ENCODE data around the gene POFUT2. TPM values are rescaled to one million over a fixed set of nuclear protein-coding genes. Genes with fewer than 3 reads are reported as not detected.

Gene POFUT2
- total and polyA plus RNA-seq, 9 donors: 25.7 to 52.9 (median 40.1) TPM

GRCh38 chr21:45262041-45262581 is 25.6 kb downstream of the POFUT2 start:
- 86 to 92% (median 87%) methylated on average over 7 of the region's 7 CpGs for WGBS, 3 donors
- H3K4me1 ChIP-seq (ENCODE audit: insufficient read depth): peaks cover 6% of the 10 kb centered on the region

GRCh38 chr21:45261093-45261492 is 26.6 kb downstream of the POFUT2 start:
- DNase-seq: peak in 1 of 5 donors; percentile 28
- peaks cover 6% of the 10 kb centered on the region for H3K4me1 ChIP-seq (ENCODE audit: insufficient read depth)
- no peak overlapping the region for H3K27ac ChIP-seq
- no peaks in the 10 kb centered on the region for H3K36me3 ChIP-seq
- no peak for TF ChIP-seq EP300 (IDR thresholded peaks at IDR 0.05)
- no peak for TF ChIP-seq POLR2A (IDR thresholded peaks at IDR 0.05)
- TF ChIP-seq, protein P1, sequence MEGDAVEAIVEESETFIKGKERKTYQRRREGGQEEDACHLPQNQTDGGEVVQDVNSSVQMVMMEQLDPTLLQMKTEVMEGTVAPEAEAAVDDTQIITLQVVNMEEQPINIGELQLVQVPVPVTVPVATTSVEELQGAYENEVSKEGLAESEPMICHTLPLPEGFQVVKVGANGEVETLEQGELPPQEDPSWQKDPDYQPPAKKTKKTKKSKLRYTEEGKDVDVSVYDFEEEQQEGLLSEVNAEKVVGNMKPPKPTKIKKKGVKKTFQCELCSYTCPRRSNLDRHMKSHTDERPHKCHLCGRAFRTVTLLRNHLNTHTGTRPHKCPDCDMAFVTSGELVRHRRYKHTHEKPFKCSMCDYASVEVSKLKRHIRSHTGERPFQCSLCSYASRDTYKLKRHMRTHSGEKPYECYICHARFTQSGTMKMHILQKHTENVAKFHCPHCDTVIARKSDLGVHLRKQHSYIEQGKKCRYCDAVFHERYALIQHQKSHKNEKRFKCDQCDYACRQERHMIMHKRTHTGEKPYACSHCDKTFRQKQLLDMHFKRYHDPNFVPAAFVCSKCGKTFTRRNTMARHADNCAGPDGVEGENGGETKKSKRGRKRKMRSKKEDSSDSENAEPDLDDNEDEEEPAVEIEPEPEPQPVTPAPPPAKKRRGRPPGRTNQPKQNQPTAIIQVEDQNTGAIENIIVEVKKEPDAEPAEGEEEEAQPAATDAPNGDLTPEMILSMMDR (IDR thresholded peaks at IDR 0.05): no peak
- H3K9me3 ChIP-seq: no peaks in the 10 kb centered on the region
- no peak overlapping the region for H3K4me3 ChIP-seq
- no peaks in the 10 kb centered on the region for H3K27me3 ChIP-seq
- 88 to 93% (median 88%) methylated on average over 10 of the region's 10 CpGs for WGBS, 3 donors
- intact Hi-C loops (cut with DNase I): loop anchor here in 1 of 4 donors (10.0 kb wide), 1 partner anchor 926 kb away; the partner anchor contains the start of gene CFAP410

More at GRCh38 chr21:45262041-45262581, 25.6 kb downstream of the POFUT2 start:
- intact Hi-C loops (cut with DNase I): loop anchor here in 1 of 4 donors (10.0 kb wide), 1 partner anchor 927 kb away; the partner anchor contains the start of gene CFAP410
- Histone ChIP-seq H3K4me3 (no peak overlapping the region), H3K9me3 (no peaks in the 10 kb centered on the region), H3K27ac (no peak overlapping the region), H3K27me3 (no peaks in the 10 kb centered on the region), H3K36me3 (no peaks in the 10 kb centered on the region)
- TF ChIP-seq POLR2A (IDR thresholded peaks at IDR 0.05): no peak
- TF ChIP-seq, protein P1 (IDR thresholded peaks at IDR 0.05): no peak
- DNase-seq: peak in 2 of 5 donors; percentile 13 to 21

GRCh38 chr21:45260191-45260825 is 27.4 kb downstream of the POFUT2 start:
- 50 to 62% (median 60%) methylated on average over 5 of the region's 5 CpGs for WGBS, 3 donors
- Histone ChIP-seq H3K4me3 (no peak overlapping the region), H3K27ac (no peak overlapping the region), H3K9me3 (no peaks in the 10 kb centered on the region), H3K27me3 (no peaks in the 10 kb centered on the region), H3K36me3 (no peaks in the 10 kb centered on the region), H3K4me1 (ENCODE audit: insufficient read depth) (peaks cover 6% of the 10 kb centered on the region)
- TF ChIP-seq, protein P1 (IDR thresholded peaks at IDR 0.05): no peak
- TF ChIP-seq EP300 (IDR thresholded peaks at IDR 0.05) (no peak), POLR2A (IDR thresholded peaks at IDR 0.05) (no peak)
- intact Hi-C loops (cut with DNase I): loop anchor here in 1 of 4 donors (10.0 kb wide), 1 partner anchor 926 kb away; the partner anchor contains the start of gene CFAP410
- no peak for DNase-seq

- DNase-seq: peak in 2 of 5 donors; percentile 17 to 25
- no peaks in the 10 kb centered on the region for H3K9me3 ChIP-seq
- TF ChIP-seq, protein P1 (IDR thresholded peaks at IDR 0.05): no peak
- TF ChIP-seq POLR2A (IDR thresholded peaks at IDR 0.05) (no peak), EP300 (IDR thresholded peaks at IDR 0.05) (no peak)
- WGBS, 3 donors: 13 to 32% (median 28%) methylated on average over 17 of the region's 17 CpGs
- H3K27me3 ChIP-seq: no peaks in the 10 kb centered on the region
- H3K27ac ChIP-seq: no peak overlapping the region
- intact Hi-C loops (cut with DNase I): no loop called here
- no peak overlapping the region for H3K4me3 ChIP-seq
- H3K4me1 ChIP-seq (ENCODE audit: insufficient read depth): peaks cover 6% of the 10 kb centered on the region
- no peaks in the 10 kb centered on the region for H3K36me3 ChIP-seq
These were observed 28.4 kb downstream of the POFUT2 start for GRCh38 chr21:45259206-45259840.

Data from ovary (tissue), 9 donors.